ENCODE measurements around the gene MTSS2.

The MTSS2 gene

GRCh38 chr16:70651524-70651923 lies 34.3 kb downstream of the MTSS2 start:
- peak in 1 of 2 donors; percentile 39 for DNase-seq (ENCODE audit: low read depth in 2 of 2)
- H3K4me3 ChIP-seq (replicated peaks in 1 of 2; ENCODE audit: low read depth in 2 of 2, low read length in 2 of 2) = no peak overlapping the region
- TF ChIP-seq CTCF (IDR thresholded peaks at IDR 0.05; ENCODE audit: low read depth, low read length) = no peak

GRCh38 chr16:70650216-70650615 lies 35.6 kb downstream of the MTSS2 start:
- no peak overlapping the region for H3K4me3 ChIP-seq (replicated peaks in 1 of 2; ENCODE audit: low read depth in 2 of 2, low read length in 2 of 2)
- no peak for TF ChIP-seq CTCF (IDR thresholded peaks at IDR 0.05; ENCODE audit: low read depth, low read length)
- no peak for DNase-seq (ENCODE audit: low read depth in 2 of 2)

GRCh38 chr16:70649300-70649699 lies 36.6 kb downstream of the MTSS2 start:
- peak in 1 of 2 donors; percentile 32 for DNase-seq (ENCODE audit: low read depth in 2 of 2)
- H3K4me3 ChIP-seq (replicated peaks in 1 of 2; ENCODE audit: low read depth in 2 of 2, low read length in 2 of 2) = no peak overlapping the region
- TF ChIP-seq CTCF (IDR thresholded peaks at IDR 0.05; ENCODE audit: low read depth, low read length) = no peak

- H3K4me3 ChIP-seq (replicated peaks in 1 of 2; ENCODE audit: low read depth in 2 of 2, low read length in 2 of 2) = no peak overlapping the region
- no peak for TF ChIP-seq CTCF (IDR thresholded peaks at IDR 0.05; ENCODE audit: low read depth, low read length)
- no peak for DNase-seq (ENCODE audit: low read depth in 2 of 2)
Observed at GRCh38 chr16:70648606-70649005, 37.2 kb downstream of the MTSS2 start.

- DNase-seq (ENCODE audit: low read depth in 2 of 2) = no peak
- no peak for TF ChIP-seq CTCF (IDR thresholded peaks at IDR 0.05; ENCODE audit: low read depth, low read length)
- no peak overlapping the region for H3K4me3 ChIP-seq (replicated peaks in 1 of 2; ENCODE audit: low read depth in 2 of 2, low read length in 2 of 2)
Observed at GRCh38 chr16:70647441-70648359, 38.2 kb downstream of the MTSS2 start.

GRCh38 chr16:70646260-70647241 lies 39.3 kb downstream of the MTSS2 start, which contains the start of gene IL34:
TSS of gene IL34 (plus strand) at chr16:70646559. CDS start at chr16:70646948, 389 bp downstream.
- no peak within 1 kb of the TSS for H3K4me3 ChIP-seq (replicated peaks in 1 of 2; ENCODE audit: low read depth in 2 of 2, low read length in 2 of 2)
- TF ChIP-seq CTCF (IDR thresholded peaks at IDR 0.05; ENCODE audit: low read depth, low read length) = no peak
- peak; percentile 51 to 77 for DNase-seq (ENCODE audit: low read depth in 2 of 2)
